GM12875 (cell line): ENCODE results near the gene BCOR.

Experiments used
- H3K4me3 ChIP-seq: one replicate; pipeline ENCODE4 v1.5.1; 2011; ENCODE audit warnings: low read depth, low read length, control low read depth
- CTCF ChIP-seq: IDR thresholded peaks from 2 replicates; pipeline ENCODE4 v1.5.1; 2011; ENCODE audit warnings: low read depth, mild to moderate bottlenecking, control low read depth, inconsistent platforms, low read length, moderate library complexity, borderline replicate concordance; ENCODE audit not compliant: insufficient read depth

Gene BCOR

GRCh38 chrX:40064055-40064597 lies 33.6 kb downstream of the BCOR start:
- no peak overlapping the region for H3K4me3 ChIP-seq
- TF ChIP-seq CTCF = no peak

DNA sequence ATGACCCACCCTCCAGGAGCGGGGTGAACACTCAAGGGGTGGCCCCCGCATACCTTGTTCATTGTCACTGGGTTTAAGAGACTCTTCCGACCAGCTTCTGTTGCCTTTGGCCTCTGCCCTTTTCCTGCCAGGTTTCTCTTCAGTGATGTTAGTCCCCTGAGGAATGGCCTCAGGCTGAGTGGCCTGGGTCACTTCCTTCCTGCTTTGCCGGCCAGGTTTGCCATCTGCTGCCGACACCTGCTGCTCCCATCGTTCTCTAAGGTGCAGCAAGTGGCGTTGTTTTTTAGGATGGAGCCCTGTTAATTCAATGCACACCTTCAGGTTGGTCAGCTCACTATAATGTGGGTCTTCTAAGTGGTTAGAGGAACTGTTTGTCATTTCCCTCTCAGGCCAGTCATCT lies 34.2 kb downstream of the BCOR start:
- H3K4me3 ChIP-seq = no peak overlapping the region
- no peak for TF ChIP-seq CTCF

- no peak overlapping the region for H3K4me3 ChIP-seq
- no peak for TF ChIP-seq CTCF
Measured at GRCh38 chrX:40062525-40063155, 35.1 kb downstream of the BCOR start.

GRCh38 chrX:40061871-40062524 lies 35.8 kb downstream of the BCOR start:
- TF ChIP-seq CTCF = no peak
- no peak overlapping the region for H3K4me3 ChIP-seq

DNA sequence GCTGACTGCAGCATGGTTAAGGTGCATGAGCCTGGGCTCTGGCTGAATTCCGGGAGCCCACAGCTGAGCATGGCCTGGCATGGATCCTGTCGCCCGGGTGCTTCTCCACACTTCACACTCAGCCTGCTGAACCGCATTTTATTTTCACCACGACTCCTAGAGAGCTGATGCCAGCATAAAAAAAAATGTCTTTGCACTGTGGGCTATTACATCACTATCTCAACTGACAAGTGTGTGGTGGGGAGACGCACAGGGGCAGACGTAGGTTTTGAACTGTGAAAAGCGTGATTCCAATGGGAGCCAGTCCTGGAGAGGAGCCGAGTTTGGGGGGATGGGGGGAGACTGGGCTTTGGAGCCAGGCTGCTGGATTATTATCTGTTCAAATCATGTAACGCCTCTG lies 36.8 kb downstream of the BCOR start:
- TF ChIP-seq CTCF = no peak
- H3K4me3 ChIP-seq = no peak overlapping the region

DNA sequence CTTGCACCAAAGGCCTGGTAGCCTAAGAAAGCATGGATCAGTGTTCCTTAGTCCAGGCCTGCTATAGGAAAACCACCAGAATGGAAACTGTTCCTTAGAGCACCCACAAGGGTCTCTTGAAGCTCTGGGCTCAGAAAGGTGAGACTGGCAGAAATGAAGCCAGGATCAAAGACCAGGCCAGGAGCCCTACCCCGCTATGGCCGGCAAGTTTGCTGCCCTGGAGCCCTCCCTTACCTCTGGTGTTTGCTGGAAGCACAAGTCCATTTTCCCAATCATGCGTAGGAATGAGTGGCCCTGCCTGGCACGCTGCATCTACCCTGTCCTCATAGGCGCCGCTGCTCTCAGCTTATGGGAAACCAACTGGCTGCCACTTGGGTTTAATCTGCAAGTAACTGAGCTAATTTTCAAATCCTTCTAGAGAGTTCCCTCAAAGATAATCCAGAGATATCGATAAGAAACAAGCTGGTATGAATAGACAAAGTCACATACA lies 37.4 kb downstream of the BCOR start:
- TF ChIP-seq CTCF = no peak

DNA sequence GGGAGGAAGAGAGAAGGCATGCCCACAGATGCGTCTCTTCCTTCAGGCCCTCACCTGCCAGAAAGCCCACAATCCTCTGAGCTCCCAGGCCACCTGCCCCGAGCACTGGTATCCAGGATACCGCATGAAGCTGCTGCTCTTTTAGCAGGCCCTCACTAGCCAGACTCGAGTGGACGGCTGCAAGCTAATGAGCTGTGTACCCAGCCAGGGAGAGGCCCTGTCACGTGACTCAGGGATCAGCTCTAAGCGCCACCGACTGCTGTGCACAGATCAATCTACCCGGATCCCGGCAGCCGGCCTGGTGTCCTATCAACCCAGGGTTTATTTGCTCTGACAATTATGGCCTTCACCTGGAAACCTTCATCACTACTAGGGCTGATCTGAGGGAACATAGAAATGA lies 39.0 kb downstream of the BCOR start:
- TF ChIP-seq CTCF = no peak
- no peak overlapping the region for H3K4me3 ChIP-seq

More for the DNA sequence above, 37.4 kb downstream of the BCOR start:
- no peak overlapping the region for H3K4me3 ChIP-seq
